HG03565 (cell line): ENCODE measurements around the gene UNC119B.

Experiments
- ATAC-seq: cut with Tn5 transposase; IDR thresholded peaks from one replicate; pipeline ENCODE4 v1.9.1; 2021; ENCODE audit warnings: mild to moderate bottlenecking, moderate library complexity; ENCODE audit not compliant: unreplicated experiment

UNC119B gene

GRCh38 chr12:120738252-120739030 is 28.2 kb downstream of the UNC119B start:
- no peak for ATAC-seq

GRCh38 chr12:120739031-120739762 is 28.9 kb downstream of the UNC119B start:
- no peak for ATAC-seq

- ATAC-seq: no peak
These were observed 29.8 kb downstream of the UNC119B start for GRCh38 chr12:120739821-120740613.

- no peak for ATAC-seq
These were observed 30.6 kb downstream of the UNC119B start for GRCh38 chr12:120740871-120741270.

GRCh38 chr12:120741476-120742421 is 31.5 kb downstream of the UNC119B start:
- no peak for ATAC-seq

- ATAC-seq: no peak
These were observed 34.8 kb downstream of the UNC119B start for GRCh38 chr12:120744922-120745493.

GRCh38 chr12:120748242-120748641 is 38.0 kb downstream of the UNC119B start:
- no peak for ATAC-seq

GRCh38 chr12:120749256-120749655 is 39.0 kb downstream of the UNC119B start:
- no peak for ATAC-seq

- ATAC-seq: no peak
These were observed 40.5 kb downstream of the UNC119B start for GRCh38 chr12:120750806-120751205.

GRCh38 chr12:120751389-120751788 is 41.1 kb downstream of the UNC119B start:
- no peak for ATAC-seq

GRCh38 chr12:120754792-120755191 is 44.5 kb downstream of the UNC119B start:
- no peak for ATAC-seq

GRCh38 chr12:120755269-120755668 is 45.0 kb downstream of the UNC119B start:
- ATAC-seq: no peak

- ATAC-seq: no peak
These were observed 47.0 kb downstream of the UNC119B start for GRCh38 chr12:120757226-120757742.

- no peak for ATAC-seq
These were observed 47.7 kb downstream of the UNC119B start for GRCh38 chr12:120757949-120758348.

- no peak for ATAC-seq
These were observed 48.7 kb downstream of the UNC119B start for GRCh38 chr12:120758798-120759590.

GRCh38 chr12:120759591-120760348 is 49.5 kb downstream of the UNC119B start:
- ATAC-seq: no peak

- ATAC-seq: no peak
These were observed 50.3 kb downstream of the UNC119B start for GRCh38 chr12:120760349-120761254.
